Stimulated activated CD4-positive, alpha-beta T cell treated with anti-CD3 and anti-CD28 coated beads, Interleukin-4, amount 100 ng/mL, for 4 hours (primary cell): Measurements from ENCODE around the gene TRPM2.
"Not testable (repeated sequence)": the region's sequence is repeated elsewhere in the genome, so short reads cannot be mapped to it uniquely, and the experiment has no call there.

ENCODE experiments used
- DNase-seq, 2 experiments: peaks; one replicate each; pipeline ENCODE4 v3.0.0-alpha.2; 2020

Gene TRPM2

DNA sequence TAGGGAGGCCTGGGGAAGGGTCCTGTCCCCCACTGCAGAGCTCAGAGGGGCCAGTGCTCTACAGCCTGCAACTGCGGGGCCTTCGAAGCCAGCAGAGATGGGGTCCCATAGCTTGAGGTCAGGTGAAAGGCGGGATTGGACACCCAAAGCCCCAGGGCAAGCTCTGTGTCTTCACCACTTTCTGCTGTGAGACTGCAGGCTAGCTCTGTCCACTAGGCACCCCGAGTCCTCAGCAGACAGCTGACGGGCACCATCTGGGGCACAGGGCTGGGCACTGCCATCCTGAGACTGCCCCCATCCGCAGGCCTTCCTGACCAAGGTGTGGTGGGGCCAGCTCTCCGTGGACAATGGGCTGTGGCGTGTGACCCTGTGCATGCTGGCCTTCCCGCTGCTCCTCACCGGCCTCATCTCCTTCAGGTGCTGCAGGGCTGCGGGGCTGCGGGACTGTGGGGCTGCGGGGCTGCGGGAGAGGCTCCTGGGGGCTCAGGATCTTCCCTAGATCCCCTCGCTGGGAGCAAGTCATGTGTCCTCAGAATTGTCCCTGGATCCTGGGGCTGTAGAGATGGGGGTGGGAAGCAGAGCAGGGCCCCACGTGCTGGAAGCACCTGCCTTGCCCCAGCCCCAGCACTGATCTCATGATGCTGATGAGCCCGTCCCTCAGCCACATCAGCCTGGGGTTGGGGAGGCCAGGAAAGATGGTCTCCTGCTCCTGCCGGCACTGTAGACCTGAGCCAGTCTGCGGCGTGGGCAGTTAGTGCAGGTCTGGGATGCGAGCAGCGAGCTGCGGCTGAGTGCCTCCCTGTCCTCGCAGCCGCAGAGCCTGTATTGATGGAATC is 46.8 kb downstream of the TRPM2 start:
- DNase-seq, result no peak

DNA sequence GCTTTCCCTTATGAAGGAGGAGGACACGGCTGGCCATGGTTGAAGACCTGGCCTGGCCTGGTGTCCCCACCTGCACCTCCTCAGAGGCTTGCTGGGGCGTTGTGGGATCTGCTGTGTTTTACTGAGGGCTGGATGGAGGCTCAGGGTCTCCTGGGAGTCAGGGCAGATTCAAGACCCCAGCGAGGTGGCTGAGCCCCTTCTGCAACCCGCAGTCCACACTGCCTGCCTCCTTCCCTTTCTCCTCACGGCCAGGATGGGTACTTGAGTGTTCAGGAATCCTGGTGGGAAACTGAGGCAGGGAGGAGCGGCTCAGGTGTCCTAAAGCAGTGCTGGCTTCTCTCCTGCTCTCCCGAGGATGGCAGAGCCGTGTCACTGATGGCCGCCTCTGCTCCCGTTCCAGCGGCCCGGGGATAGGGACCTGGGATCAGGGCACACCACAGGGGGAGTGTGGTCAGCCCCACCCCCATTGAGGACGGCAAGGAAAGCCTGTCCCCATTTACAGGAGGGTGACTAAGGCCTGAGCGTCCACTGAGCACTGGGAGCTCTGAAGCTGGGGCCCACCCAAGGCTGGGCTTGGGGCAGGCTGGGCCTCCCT is 47.5 kb downstream of the TRPM2 start:
- no peak for DNase-seq

DNA sequence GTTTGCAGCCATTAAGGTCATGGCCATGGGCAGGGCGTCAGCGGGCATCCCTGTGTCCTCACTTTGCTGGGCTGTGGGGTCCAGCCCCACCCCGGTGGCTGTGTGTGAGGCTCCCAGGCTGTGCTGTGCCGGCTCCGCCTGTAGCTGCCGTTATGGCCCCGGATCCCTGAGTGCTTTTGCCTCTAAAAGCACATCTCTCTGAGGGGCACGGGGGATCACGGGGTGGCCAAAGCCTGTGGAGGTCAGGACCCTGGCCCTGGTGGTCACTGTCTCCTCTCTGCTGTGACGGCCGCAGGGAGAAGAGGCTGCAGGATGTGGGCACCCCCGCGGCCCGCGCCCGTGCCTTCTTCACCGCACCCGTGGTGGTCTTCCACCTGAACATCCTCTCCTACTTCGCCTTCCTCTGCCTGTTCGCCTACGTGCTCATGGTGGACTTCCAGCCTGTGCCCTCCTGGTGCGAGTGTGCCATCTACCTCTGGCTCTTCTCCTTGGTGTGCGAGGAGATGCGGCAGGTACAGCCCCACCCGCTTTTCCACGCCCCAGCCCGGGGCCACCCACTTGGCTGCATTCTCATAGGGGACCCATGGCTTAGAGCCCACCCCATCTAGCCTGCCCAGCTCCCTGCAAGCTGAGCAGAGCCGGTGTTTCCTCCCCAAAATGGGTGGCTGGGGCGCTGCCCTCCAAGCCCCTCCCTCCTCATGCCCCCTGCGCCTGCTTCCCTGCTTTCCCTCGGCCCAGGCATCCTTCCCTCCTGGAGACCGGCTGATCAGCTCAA is 48.2 kb downstream of the TRPM2 start:
- DNase-seq, result no peak

DNA sequence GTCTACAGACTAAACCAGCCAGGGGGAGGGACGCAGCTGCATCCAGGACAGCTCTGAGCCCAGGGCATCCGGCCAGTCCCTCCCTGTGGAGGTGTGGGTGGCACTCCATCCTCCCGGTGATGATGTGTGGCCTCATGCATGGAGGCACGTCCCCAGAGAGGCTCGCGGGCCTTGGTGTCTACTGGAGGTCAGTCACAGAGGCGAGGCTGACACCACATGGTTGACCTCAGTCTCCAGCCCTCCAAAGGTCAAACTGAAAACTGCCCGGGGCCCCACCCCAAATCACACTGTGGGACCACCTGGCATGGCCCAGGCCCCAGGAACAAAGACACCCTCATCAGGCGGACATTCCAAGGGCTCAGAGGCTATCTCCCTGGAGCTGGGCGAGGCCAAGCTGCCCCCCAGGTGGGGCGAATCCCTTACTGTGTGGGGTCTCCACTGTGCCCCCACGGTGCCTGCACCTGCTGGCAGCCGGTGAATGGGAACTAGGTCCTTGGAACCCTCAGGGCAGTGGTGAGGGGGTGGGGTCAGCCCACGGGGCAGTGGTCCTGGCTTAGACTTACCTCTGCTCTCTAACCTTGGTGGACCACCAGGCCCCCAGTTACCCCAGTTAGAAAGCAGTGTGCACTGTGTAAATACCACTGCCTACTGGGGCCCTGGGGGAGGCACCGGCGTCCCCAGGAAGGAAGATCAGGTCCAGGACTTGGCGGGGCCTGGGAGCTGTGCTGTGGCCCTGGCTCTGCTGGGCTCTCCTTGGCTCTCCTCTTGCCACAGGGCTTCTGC is 49.1 kb downstream of the TRPM2 start:
- no peak for DNase-seq

DNA sequence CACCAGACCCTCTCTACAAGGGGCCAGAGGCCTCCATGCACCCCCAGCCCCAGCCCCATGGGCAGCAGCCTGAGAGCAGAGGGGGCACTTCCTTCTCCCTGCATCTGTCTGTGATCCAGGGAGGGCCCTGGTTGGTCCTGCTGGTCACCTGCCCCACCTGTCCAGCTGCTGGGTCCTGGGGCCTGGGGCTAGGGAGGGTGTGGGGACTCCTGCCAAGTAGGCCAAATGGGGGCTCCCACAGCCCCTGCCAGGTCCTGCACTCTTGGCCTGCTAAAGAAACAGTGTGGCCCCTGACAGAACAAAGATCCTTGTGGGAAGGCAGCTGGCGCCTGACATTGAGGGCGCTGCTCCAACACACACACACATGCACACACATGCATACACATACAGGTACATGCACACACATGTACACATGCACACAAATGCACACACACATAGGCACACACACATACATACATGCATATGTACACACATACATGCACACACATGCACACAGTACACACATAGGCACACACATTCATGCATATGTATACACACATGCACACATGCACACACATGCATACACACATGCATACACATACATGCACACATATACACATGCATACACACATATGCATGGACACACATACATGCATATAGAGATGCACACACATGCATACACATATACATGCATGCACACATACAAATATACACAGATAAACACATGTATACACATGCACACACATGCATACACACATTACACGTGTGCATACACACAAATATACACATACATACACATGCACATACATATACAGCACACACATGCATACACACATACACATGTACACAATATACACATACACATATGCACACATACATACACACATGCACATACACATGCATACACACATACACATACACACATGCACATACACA is 49.9 kb downstream of the TRPM2 start:
- DNase-seq, result no peak

DNA sequence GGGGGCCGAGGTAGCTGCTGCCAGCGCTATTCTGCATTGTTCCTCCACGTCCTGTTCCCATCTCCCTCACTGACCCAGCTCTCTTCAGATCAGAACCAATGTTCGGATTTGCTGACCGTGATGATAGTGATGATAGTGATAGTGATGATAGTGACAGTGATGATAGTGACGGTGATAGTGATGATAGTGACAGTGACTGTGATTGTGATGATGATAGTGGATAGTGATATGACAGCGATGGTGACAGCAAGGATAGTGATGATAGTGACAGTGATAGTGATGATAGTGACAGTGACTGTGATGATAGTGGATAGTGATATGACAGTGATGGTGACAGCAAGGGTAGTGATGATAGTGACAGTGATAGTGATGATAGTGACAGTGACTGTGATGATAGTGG is 51.1 kb downstream of the TRPM2 start:
- not testable (repeated sequence) for DNase-seq

DNA sequence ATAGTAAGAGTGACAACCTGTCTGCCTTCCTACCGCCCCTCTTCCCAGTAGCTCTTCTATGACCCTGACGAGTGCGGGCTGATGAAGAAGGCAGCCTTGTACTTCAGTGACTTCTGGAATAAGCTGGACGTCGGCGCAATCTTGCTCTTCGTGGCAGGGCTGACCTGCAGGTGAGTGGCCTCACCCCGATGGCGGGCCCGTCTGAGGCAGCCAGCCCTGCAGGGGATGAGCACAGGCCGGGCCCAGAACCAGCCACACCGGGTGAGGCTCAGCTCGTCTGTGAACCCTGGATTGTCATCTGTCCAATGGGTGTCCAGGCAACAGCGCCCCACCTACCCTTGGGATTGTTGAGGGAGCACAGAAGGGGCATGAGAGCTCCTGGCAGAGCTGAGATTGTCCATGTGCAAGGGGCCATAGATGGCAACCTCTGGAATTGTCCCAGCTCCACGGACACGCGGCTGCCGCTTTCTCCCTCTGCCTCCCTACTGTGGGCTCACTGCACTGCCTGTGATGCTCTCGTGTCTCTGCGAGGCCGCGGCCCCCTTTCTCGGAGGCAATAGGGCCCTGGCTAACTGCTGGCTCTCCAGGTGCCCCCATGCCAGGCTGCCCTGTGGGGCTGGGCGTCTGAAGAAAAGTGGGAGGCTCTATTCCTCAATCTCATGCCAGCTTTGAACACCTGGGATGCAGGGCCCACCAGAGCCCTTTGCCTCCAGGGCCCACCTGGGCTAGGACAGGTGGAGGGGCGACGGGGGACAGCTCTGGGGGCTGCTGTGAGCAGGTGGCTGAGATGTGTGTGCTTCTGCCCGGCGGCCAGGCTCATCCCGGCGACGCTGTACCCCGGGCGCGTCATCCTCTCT is 51.9 kb downstream of the TRPM2 start:
- no peak for DNase-seq

DNA sequence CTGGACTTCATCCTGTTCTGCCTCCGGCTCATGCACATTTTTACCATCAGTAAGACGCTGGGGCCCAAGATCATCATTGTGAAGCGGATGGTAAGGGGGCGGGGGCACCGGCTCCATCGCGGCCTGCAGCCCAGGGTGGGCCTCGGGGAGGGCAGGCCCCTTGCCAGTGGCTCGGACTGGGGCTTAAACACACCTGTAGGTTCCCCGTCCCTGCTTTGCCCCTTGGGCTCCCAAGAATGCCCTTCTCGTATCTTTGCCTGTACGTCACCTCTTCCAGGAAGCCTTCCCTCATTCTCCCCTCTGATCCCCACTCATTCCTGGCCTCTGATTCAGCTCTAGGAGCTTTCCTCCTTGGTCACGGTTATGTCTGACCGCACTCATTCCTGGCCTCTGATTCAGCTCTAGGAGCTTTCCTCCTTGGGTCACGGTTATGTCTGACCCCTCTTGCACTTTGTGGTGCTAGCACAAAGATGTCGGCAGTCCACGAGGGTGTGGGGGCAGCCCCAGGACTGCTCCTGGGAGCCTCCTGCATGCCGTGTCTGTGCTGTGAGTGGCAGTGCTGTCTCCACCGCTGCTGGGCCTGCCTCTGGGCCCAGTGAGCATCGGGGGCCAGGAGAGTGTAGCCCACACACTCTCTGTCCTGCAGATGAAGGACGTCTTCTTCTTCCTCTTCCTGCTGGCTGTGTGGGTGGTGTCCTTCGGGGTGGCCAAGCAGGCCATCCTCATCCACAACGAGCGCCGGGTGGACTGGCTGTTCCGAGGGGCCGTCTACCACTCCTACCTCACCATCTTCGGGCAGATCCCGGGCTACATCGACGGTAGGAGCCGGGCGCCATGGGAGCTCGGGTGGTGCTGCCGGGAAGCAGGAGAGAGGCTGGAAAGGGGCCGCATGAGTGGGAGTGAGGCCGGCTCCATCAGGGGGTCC is 52.8 kb downstream of the TRPM2 start:
- DNase-seq, result no peak

DNA sequence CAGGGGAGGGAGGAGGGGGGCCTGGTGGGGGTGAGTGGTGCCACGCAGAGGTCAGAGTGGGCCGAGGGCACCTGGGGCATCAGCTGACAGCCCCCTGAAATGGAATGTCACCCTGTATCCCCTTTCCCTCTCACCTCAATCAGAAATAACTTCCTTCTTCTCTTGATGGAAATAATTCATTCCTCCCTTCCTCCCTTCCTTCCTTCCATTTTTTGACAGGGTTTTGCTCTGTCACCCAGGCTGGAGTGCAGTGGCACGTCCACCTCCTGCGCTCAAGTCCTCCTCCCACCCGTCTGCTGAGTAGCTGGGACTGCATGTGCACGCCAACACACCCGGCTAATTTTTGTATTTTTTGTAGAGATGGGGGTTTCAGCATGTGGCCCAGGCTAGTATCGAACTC is 53.5 kb downstream of the TRPM2 start:
- DNase-seq, result no peak

DNA sequence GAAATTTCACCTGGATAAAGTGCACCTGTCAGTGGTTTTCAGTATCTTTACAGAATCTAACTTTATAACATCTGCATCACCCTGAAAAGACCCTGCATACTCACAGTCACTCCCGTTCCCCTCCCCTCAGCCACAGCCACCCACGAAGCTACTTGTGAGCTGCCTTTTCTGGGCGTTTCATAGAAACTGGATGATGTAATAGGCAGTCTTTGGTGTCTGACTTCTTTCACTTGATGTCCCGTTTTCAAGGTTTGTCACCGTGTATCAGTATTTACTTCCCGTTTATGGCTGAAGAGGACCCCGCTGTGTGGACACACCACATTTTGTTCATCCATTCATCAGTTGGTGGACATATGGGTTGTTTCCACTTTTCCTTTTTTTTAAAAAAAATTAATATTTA is 54.1 kb downstream of the TRPM2 start:
- peak; percentile 30 to 52 for DNase-seq

DNA sequence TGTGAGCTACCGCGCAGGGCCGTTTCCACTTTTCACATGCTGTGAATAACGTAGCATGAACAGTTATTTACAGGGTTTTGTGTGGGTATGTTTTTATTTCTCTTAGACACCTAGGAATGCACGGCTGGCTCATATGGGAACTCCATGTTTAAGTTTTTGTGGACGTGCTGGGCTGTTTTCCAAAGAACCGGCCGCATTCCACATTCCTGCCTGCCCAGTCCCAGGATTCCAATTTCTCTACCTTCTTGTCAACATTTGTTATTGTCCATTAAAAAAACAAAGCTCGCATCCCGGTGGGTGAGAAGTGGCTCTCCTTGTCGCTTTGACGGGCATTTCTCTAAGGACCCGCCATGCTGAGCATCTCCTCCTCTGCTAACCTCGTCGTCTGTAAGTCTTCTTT is 54.8 kb downstream of the TRPM2 start:
- DNase-seq, result no peak

DNA sequence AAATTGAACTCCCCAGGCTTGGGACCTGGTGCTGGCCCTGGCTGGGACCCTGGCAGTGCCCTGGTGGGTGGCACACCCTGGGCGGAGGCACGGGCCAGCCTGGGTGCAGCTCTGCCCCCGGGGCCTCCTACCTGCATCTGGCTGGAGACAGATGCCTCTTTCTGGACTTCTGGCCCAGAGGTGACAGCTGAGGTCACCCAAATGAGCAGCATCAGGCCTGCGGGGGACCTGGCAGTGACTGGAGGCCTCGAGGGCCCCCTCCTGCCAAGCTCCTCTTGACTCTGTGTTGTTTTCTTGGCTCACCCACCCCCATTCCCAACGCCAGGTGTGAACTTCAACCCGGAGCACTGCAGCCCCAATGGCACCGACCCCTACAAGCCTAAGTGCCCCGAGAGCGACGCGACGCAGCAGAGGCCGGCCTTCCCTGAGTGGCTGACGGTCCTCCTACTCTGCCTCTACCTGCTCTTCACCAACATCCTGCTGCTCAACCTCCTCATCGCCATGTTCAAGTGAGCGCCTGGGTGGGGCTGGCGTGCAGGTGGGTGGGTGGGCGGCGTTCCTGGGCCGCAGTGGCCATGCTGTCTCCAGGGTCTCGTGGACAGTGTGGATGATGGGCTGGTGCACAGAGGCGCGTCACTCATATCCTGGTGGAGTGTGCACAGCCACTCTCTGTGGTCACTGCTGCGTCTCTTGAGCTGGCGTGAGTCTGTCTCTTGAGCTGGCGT is 60.3 kb downstream of the TRPM2 start:
- no peak for DNase-seq

DNA sequence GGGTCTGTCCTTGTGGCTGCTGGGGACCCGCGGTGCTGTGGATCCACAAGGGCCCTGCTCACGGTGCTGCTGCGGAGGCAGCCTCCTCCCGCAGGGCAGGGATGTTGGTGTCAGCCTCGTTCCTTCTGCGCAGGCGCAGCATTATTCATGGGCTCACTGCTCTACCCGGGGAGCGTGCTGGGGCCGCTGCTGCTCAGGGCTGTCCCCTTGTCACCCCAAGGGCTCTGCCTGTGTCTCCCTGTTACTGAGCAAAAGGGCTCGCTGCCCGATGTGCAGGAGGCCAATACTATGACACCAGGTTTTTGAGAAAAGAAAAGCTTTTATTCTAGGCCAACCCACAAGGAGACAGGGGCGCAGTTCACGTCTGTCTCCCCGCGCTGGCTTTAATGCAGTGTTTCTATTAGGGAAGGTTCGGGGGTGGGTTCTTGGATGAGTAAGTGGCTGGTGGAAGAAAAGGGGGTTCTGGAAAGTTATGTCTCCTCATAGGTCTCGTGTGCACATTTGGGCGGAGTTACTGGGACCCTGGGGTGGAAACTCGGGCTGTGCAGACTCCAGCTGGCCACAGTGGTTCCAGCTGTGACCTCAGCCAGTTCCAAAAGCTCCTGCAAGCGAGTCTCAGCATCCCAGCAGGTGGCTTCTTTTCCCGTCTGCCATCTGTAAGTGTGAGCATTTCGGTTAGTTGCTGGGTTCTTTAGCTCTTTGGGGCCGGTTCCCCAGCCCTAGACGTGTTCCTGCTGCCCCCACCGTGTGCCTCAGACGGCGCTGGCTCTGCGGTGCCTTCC is 61.1 kb downstream of the TRPM2 start:
- no peak for DNase-seq

DNA sequence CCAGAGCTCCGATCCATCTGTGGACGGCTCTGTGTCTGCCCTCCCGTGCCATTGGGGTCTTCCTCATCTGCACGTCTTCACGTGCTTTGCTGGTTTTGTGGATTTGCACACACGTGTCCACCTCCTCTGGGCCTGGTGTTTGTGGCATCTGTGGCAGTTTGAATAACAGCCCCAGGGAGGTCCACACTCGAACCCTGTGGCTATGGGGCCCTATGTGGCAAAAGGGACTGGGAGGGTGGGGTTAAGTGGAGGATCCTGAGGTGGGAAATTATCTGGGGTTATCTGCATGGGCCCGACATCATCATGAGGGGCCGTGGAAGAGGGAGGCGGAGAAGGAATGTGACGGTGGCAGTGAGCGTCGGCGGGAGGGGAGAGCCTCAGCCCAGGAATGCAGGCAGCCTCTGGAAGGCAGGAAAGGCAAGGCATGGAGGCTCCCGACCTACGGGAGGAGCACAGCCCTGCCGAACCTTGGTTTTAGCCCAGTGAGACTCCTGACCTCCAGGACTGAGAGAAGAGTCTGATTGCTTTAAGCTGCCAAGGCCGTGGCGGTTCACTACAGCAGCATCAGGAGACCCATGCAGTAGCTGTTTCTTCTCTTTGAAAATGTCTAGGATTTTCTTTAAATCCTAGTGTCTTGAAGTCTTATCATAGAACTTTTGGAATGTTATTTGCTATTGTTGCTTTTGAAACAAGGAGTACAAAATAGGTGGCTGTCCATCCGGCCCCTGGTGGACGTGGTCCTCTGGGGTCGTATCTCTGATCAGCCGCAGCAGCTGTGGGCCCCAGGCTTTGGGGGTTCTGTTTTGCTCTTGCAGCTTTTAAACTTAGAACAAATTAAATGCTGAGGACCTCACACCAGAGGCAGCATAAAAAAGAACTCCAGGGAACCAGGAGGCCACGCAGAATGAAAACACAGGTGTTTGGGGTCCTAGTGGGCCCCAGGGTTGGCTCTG is 61.9 kb downstream of the TRPM2 start:
- no peak for DNase-seq

DNA sequence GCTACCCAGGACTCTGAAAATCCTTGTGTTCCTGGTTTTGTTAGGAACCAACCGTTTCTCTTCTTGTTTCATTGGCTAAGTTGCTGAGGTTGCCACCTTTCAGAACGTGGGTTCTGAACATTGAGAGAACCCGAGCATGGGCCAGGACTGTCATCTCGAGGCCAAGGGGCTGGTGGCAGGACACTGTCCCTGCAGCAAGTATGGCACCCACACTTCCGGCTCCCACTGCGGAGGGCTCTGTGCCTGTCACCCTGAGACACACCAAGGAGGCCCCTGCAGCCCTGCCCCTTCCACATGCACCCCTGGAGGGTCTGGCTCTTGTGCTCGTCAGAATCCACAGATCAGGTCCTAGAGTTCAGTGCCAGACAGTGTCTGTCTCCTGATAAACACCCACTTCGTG is 62.8 kb downstream of the TRPM2 start:
- no peak for DNase-seq

DNA sequence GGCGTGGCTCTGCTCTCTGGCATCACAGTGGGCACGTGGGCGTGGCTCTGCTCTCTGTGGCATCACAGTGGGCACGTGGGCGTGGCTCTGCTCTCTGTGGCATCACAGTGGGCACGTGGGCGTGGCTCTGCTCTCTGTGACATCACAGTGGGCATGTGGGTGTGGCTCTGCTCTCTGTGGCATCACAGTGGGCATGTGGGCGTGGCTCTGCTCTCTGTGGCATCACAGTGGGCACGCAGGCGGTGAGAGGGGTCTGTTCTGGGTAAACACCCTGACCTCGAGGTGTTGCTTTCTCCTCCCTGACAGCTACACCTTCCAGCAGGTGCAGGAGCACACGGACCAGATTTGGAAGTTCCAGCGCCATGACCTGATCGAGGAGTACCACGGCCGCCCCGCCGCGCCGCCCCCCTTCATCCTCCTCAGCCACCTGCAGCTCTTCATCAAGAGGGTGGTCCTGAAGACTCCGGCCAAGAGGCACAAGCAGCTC is 64.2 kb downstream of the TRPM2 start:
- DNase-seq, result not testable (repeated sequence)
